H9 (cell line): Measurements from ENCODE around the gene FBXL7. TPM values are rescaled to one million over a fixed set of nuclear protein-coding genes. Genes with fewer than 3 reads are reported as not detected.

Source experiments
- DNase-seq: peaks from one replicate; pipeline ENCODE4 v3.0.0-alpha.2; 2017
- H2AFZ ChIP-seq: one replicate; pipeline ENCODE4 v1.6.1; 2013; ENCODE audit warnings: mild to moderate bottlenecking, low read length, control low read depth, moderate library complexity
- H2AK5ac ChIP-seq: 2 replicates; pipeline ENCODE4 v1.6.1; 2013; ENCODE audit warnings: low read length, control low read depth, mixed read lengths; ENCODE audit not compliant: insufficient read length
- H2BK120ac ChIP-seq: one replicate; pipeline ENCODE4 v1.6.1; 2013; ENCODE audit warnings: low read depth, mild to moderate bottlenecking, low read length, control low read depth, inconsistent platforms; ENCODE audit not compliant: poor library complexity, severe bottlenecking
- H2BK12ac ChIP-seq: 2 replicates; pipeline ENCODE4 v1.6.1; 2013; ENCODE audit warnings: low read length, control low read depth, mixed read lengths, low read depth; ENCODE audit not compliant: insufficient read length
- H2BK15ac ChIP-seq: 2 replicates; pipeline ENCODE4 v1.6.1; 2013; ENCODE audit warnings: low read depth, low read length, control low read depth
- H2BK20ac ChIP-seq: one replicate; pipeline ENCODE4 v1.6.1; 2013; ENCODE audit warnings: low read depth, mild to moderate bottlenecking, low read length, control low read depth, inconsistent platforms; ENCODE audit not compliant: poor library complexity, severe bottlenecking
- H2BK5ac ChIP-seq: 2 replicates; pipeline ENCODE4 v1.6.1; 2013; ENCODE audit warnings: low read length, control low read depth, mixed read lengths; ENCODE audit not compliant: insufficient read length
- H3K14ac ChIP-seq: 2 replicates; pipeline ENCODE4 v1.6.1; 2013; ENCODE audit warnings: low read length, control low read depth; ENCODE audit not compliant: insufficient read depth
- H3K18ac ChIP-seq: 2 replicates; pipeline ENCODE4 v1.6.1; 2013; ENCODE audit warnings: low read depth, mild to moderate bottlenecking, mixed read lengths, low read length, control low read depth; ENCODE audit not compliant: insufficient read length
- H3K23ac ChIP-seq: 2 replicates; pipeline ENCODE4 v1.6.1; 2013; ENCODE audit warnings: low read length, control low read depth, mixed read lengths, low read depth; ENCODE audit not compliant: insufficient read length
- H3K23me2 ChIP-seq: 2 replicates; pipeline ENCODE4 v1.6.1; 2013; ENCODE audit warnings: low read depth, mild to moderate bottlenecking, mixed read lengths, low read length, control low read depth; ENCODE audit not compliant: insufficient read length, poor library complexity, severe bottlenecking
- H3K27ac ChIP-seq: 2 replicates; pipeline ENCODE4 v1.5.1; 2013; ENCODE audit warnings: low read length, control low read depth, mixed read lengths, low read depth; ENCODE audit not compliant: insufficient read length
- H3K27me3 ChIP-seq: 2 replicates; pipeline ENCODE4 v1.6.1; 2013; ENCODE audit warnings: low read length, control low read depth, inconsistent platforms; ENCODE audit not compliant: insufficient read depth
- H3K4ac ChIP-seq: 2 replicates; pipeline ENCODE4 v1.6.1; 2013; ENCODE audit warnings: low read depth, mild to moderate bottlenecking, control low read depth, inconsistent platforms, low read length, moderate library complexity
- H3K4me1 ChIP-seq: 2 replicates; pipeline ENCODE4 v1.6.1; 2013; ENCODE audit warnings: low read length, control low read depth, inconsistent platforms; ENCODE audit not compliant: insufficient read depth
- H3K4me2 ChIP-seq: 2 replicates; pipeline ENCODE4 v1.6.1; 2013; ENCODE audit warnings: low read length, control low read depth, mixed read lengths; ENCODE audit not compliant: insufficient read length, insufficient read depth
- H3K56ac ChIP-seq: 2 replicates; pipeline ENCODE4 v1.6.1; 2013; ENCODE audit warnings: low read depth, mild to moderate bottlenecking, mixed read lengths, low read length, control low read depth; ENCODE audit not compliant: insufficient read length
- H3K79me1 ChIP-seq: 2 replicates; pipeline ENCODE4 v1.6.1; 2013; ENCODE audit warnings: low read depth, mild to moderate bottlenecking, moderate library complexity, low read length, control low read depth, inconsistent platforms; ENCODE audit not compliant: insufficient read depth, poor library complexity, severe bottlenecking
- H3K79me2 ChIP-seq: 2 replicates; pipeline ENCODE4 v1.6.1; 2013; ENCODE audit warnings: low read length, control low read depth, inconsistent platforms; ENCODE audit not compliant: insufficient read depth
- H3K9ac ChIP-seq: 2 replicates; pipeline ENCODE4 v1.6.1; 2013; ENCODE audit warnings: low read length, control low read depth, mixed read lengths; ENCODE audit not compliant: insufficient read length; ENCODE audit errors: extremely low read depth
- H3K9me3 ChIP-seq: one replicate; pipeline ENCODE4 v1.6.1; 2013; ENCODE audit warnings: low read depth, low read length, inconsistent platforms; ENCODE audit not compliant: control insufficient read depth
- H3T11ph ChIP-seq: one replicate; pipeline ENCODE4 v1.6.1; 2013; ENCODE audit warnings: mild to moderate bottlenecking, low read length, control low read depth, inconsistent platforms
- H4K20me1 ChIP-seq: one replicate; pipeline ENCODE4 v1.6.1; 2013; ENCODE audit not compliant: control insufficient read depth, insufficient read length, insufficient read depth
- H4K5ac ChIP-seq: 2 replicates; pipeline ENCODE4 v1.6.1; 2013; ENCODE audit warnings: low read depth, mild to moderate bottlenecking, mixed read lengths, low read length, control low read depth; ENCODE audit not compliant: insufficient read length
- H4K8ac ChIP-seq: replicated peaks from 2 replicates; pipeline ENCODE4 v1.6.1; 2013; ENCODE audit warnings: low read length, control low read depth, mixed read lengths, low read depth; ENCODE audit not compliant: insufficient read length
- H4K91ac ChIP-seq: 2 replicates; pipeline ENCODE4 v1.6.1; 2013; ENCODE audit warnings: low read depth, mild to moderate bottlenecking, moderate library complexity, mixed read lengths, low read length, control low read depth; ENCODE audit not compliant: insufficient read length
- H3K27ac Mint-ChIP-seq, 3 experiments: 2 replicates in 2 of 3; 3 replicates in 1 of 3; pipeline ENCODE4 v1.8.0; 2020 to 2021; ENCODE audit warnings: mixed read lengths in 3 of 3, mild to moderate bottlenecking in 1 of 3, moderate library complexity in 1 of 3
- H3K27me3 Mint-ChIP-seq: 2 replicates; pipeline ENCODE4 v1.8.0; 2021; ENCODE audit warnings: low read depth, mild to moderate bottlenecking, moderate library complexity, mixed read lengths
- H3K36me3 Mint-ChIP-seq, 3 experiments: 2 replicates in 2 of 3; 3 replicates in 1 of 3; pipeline ENCODE4 v1.8.0; 2020 to 2021; ENCODE audit warnings: low read depth in 3 of 3, mixed read lengths in 3 of 3; ENCODE audit not compliant: insufficient read depth in 1 of 3
- H3K4me1 Mint-ChIP-seq, 2 experiments: 2 replicates each; pipeline ENCODE4 v1.8.0; 2020; ENCODE audit warnings: mixed read lengths in 2 of 2
- H3K4me3 Mint-ChIP-seq, 2 experiments: 2 replicates in 1 of 2; 3 replicates in 1 of 2; pipeline ENCODE4 v1.8.0; 2020 to 2021; ENCODE audit warnings: mild to moderate bottlenecking in 2 of 2, mixed read lengths in 2 of 2, moderate library complexity in 1 of 2
- H3K9me3 Mint-ChIP-seq, 2 experiments: 2 replicates in 1 of 2; 3 replicates in 1 of 2; pipeline ENCODE4 v1.8.0; 2020; ENCODE audit warnings: mild to moderate bottlenecking in 2 of 2, mixed read lengths in 2 of 2, moderate library complexity in 1 of 2
- WGBS: extraction: QIAGEN DNeasy Blood & Tissue Kit; methylation state at CpG from one replicate; pipeline ENCODE4 v1.1.7; 2013; ENCODE audit warnings: missing lambda C conversion rate, low lambda C conversion rate, mixed read lengths; ENCODE audit not compliant: insufficient read length; ENCODE audit errors: extremely low coverage; 5-methylcytosine and 5-hydroxymethylcytosine counted together
- total RNA-seq: library from RNA; stranded (reverse); gene quantifications from 2 replicates; pipeline ENCODE4 v1.2.1, GENCODE V29; 2021
- TF ChIP-seq, protein P1 (sequence below): fragments of 200-600 bp; sonication (generic); conservative IDR thresholded peaks from 3 replicates; pipeline ENCODE4 v1.8.0; 2021; ENCODE audit warnings: antibody characterized with exemption, mild to moderate bottlenecking

The FBXL7 gene
- total RNA-seq, 1 experiment from 2014 or later = 14.6 TPM

DNA sequence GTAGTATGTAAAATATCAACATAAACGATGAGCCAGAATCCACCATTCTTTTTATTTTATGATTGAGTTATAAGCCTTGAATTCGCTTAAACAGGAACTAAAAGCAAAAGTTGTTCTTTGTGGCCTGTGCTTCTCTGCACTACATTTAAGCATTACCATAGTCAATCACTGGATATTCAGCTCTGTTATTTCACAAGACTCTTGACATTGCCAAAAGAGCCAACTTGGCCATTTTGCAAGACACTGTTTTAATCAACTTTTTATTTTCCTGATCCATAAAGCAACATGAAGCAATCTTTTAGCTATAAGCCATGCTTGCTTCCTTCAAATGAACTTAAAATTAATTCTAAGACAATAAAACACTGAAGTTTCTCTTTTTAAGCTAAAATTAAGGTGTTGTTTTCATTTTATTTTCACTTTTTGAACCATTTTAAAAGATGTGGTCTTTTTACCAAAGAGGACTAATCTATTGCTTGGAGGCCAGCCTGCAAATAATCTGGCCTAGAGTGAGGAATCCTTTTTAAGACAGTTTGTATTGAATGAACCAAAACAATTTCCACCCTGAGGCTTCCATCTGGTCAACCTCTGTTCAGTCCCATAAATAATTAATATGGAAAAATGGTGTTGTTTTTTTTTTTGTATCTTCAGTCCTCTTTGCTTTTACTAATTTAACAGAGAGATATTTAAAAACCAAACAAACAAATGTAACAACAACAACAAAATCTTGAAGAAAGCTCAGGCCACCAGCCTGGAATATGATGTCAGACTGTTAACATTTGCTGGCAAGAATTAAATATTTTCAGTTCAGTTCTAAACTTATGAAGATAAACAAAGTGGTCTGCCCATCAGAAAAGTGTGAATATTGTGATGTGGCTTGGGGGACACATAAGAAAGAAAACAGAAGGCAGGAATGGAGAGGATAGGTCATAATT lies 405.2 kb downstream of the FBXL7 start:
- TF ChIP-seq, protein P1, sequence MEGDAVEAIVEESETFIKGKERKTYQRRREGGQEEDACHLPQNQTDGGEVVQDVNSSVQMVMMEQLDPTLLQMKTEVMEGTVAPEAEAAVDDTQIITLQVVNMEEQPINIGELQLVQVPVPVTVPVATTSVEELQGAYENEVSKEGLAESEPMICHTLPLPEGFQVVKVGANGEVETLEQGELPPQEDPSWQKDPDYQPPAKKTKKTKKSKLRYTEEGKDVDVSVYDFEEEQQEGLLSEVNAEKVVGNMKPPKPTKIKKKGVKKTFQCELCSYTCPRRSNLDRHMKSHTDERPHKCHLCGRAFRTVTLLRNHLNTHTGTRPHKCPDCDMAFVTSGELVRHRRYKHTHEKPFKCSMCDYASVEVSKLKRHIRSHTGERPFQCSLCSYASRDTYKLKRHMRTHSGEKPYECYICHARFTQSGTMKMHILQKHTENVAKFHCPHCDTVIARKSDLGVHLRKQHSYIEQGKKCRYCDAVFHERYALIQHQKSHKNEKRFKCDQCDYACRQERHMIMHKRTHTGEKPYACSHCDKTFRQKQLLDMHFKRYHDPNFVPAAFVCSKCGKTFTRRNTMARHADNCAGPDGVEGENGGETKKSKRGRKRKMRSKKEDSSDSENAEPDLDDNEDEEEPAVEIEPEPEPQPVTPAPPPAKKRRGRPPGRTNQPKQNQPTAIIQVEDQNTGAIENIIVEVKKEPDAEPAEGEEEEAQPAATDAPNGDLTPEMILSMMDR = no peak
- Histone ChIP-seq H3K79me2 (no peaks in the 10 kb centered on the region), H3K9ac (no peak overlapping the region), H3K79me1 (no peaks in the 10 kb centered on the region), H4K91ac (no peak overlapping the region), H3K23me2 (no peaks in the 10 kb centered on the region), H4K5ac (no peak overlapping the region), H3K9me3 (no peaks in the 10 kb centered on the region), H2BK12ac (no peak overlapping the region), H3K27ac (no peak overlapping the region), H2AFZ (no peak overlapping the region), H4K20me1 (no peaks in the 10 kb centered on the region), H2BK120ac (no peak overlapping the region), H3T11ph (no peak overlapping the region), H3K27me3 (no peaks in the 10 kb centered on the region), H4K8ac (no peak overlapping the region), H3K4me2 (no peak overlapping the region), H2BK15ac (no peak overlapping the region), H3K56ac (no peak overlapping the region), H3K23ac (no peak overlapping the region), H3K4me1 (no peaks in the 10 kb centered on the region), H2BK5ac (no peak overlapping the region), H2BK20ac (no peak overlapping the region), H3K4ac (no peak overlapping the region), H3K18ac (no peak overlapping the region), H3K14ac (no peak overlapping the region), H2AK5ac (no peak overlapping the region)
- Mint-ChIP-seq H3K4me3 (no peak overlapping the region), H3K27ac (no peak overlapping the region), H3K4me1 (no peaks in the 10 kb centered on the region), H3K36me3 (no peaks in the 10 kb centered on the region; a peak in 1 of 7 replicates), H3K27me3 (no peaks in the 10 kb centered on the region), H3K9me3 (no peaks in the 10 kb centered on the region)
- WGBS = no CpG with 5 or more reads among the region's 2 CpGs
- DNase-seq = no peak
